ENCODE results near the gene HMBS. TPM values are rescaled to one million over a fixed set of nuclear protein-coding genes. Genes with fewer than 3 reads are reported as not detected.

HMBS gene
- total and polyA plus RNA-seq, 2 of the 8 experiments (the other 6 are each of a cell fraction or from before 2014, with no cell fraction given), result 69.3 to 109 TPM

DNA sequence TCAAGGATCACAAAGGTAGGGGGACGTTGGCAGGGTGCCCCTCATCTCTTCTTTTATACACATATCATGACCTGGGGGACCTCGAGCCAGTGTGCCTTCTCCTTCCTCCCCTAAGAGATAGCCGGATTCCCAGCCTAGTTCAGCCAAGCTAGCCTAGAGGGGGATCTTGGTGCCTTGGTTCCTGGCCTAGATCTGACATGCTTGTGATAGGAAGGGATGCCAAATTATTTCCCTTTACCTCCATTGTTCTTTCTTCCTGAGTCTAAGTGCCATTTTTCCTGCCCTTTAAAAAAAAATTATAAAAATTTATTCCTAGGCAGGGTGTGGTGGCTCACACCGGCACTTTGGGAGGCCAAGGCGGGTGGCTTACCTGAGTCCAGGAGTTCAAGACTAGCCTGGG is 29.7 kb downstream of the HMBS start:
- H2BK120ac ChIP-seq (replicated peaks; ENCODE audit: low read depth, low read length), result no peak overlapping the region
- no peak overlapping the region for H3K4me3 ChIP-seq (ENCODE audit: extremely low read depth in 1 of 4, insufficient read depth in 2 of 4, low read depth in 3 of 4, low read length in 4 of 4)
- no peak for FAIRE-seq
- H2AK5ac ChIP-seq (ENCODE audit: low read depth, low read length), result no peak overlapping the region
- no peak overlapping the region for H4K8ac ChIP-seq (ENCODE audit: extremely low read depth, insufficient read depth, low read length)
- no peaks in the 10 kb centered on the region; the same call in 1 of the 2 replicates for H3K79me1 ChIP-seq (ENCODE audit: low read depth, low read length)
- no peak overlapping the region for H2BK15ac ChIP-seq (ENCODE audit: low read length)
- WGBS, 2 experiments (ENCODE audit: extremely low coverage in 1 of 2, insufficient coverage in 1 of 2, insufficient read length in 1 of 2, insufficient replicate concordance in 2 of 2, low coverage in 1 of 2, low lambda C conversion rate in 2 of 2, missing lambda C conversion rate in 1 of 2), result 93% methylated on average over 5 of the region's 5 CpGs; no CpG with 5 or more reads in 1 of the 2 experiments
- H3K79me2 ChIP-seq (ENCODE audit: control insufficient read depth in 1 of 2, insufficient read depth in 2 of 2, low read length in 2 of 2), result no peaks in the 10 kb centered on the region
- H3K27ac ChIP-seq (ENCODE audit: low read depth, low read length), result no peak overlapping the region
- ChIA-PET POLR2A (ENCODE audit: partially characterized antibody) (interaction anchor here (2.1 to 10.6 kb wide), 2 partner anchors 19 to 20 kb away, joined by 14 to 139 read pairs; a partner anchor contains a TSS), CTCF (ENCODE audit: partially characterized antibody) (interaction anchor here (0.7 to 1.2 kb wide), 3 partner anchors 15 to 135 kb away, joined by 3 read pairs; no protein-coding TSS in a partner anchor)
- H3K23me2 ChIP-seq (ENCODE audit: low read depth, low read length), result no peaks in the 10 kb centered on the region
- H2BK5ac ChIP-seq (ENCODE audit: low read depth, low read length), result no peak overlapping the region
- DNase-seq (ENCODE audit: low read depth in 1 of 2, low spot score in 2 of 2), result no peak
- H3K56ac ChIP-seq (replicated peaks; ENCODE audit: insufficient read length, low read depth, low read length), result no peak overlapping the region
- H2BK12ac ChIP-seq (ENCODE audit: low read depth, low read length), result no peak overlapping the region
- no peak overlapping the region for H3K14ac ChIP-seq (ENCODE audit: insufficient read length)
- H3K18ac ChIP-seq (ENCODE audit: extremely low read depth, low read length), result no peak overlapping the region
- no peak overlapping the region for H4K5ac ChIP-seq (ENCODE audit: insufficient read length, low read depth, low read length)
- no peaks in the 10 kb centered on the region for H3K9me3 ChIP-seq (ENCODE audit: insufficient read depth in 2 of 2, low read depth in 1 of 2, low read length in 1 of 2)
- no peak overlapping the region for H3K4me2 ChIP-seq (ENCODE audit: insufficient read depth in 1 of 2, low read depth in 2 of 2, low read length in 2 of 2)
- H3K4ac ChIP-seq (replicated peaks; ENCODE audit: insufficient read length, low read depth, low read length), result no peak overlapping the region
- no peak overlapping the region for H2AFZ ChIP-seq (ENCODE audit: low read length)
- no peak overlapping the region for H3K23ac ChIP-seq (ENCODE audit: insufficient read length)
- no peak overlapping the region for H2BK20ac ChIP-seq (ENCODE audit: low read length)
- H3K27me3 ChIP-seq (replicated peaks in 1 of 4; ENCODE audit: control insufficient read depth in 3 of 4, extremely low read depth in 1 of 4, insufficient read depth in 3 of 4, low read length in 3 of 4), result no peaks in the 10 kb centered on the region
- no peak overlapping the region for H4K91ac ChIP-seq (replicated peaks; ENCODE audit: insufficient read length, low read length)
- H4K20me1 ChIP-seq (replicated peaks in 1 of 2; ENCODE audit: control insufficient read depth in 1 of 2, insufficient read depth in 2 of 2, low read length in 2 of 2), result no peaks in the 10 kb centered on the region
- H3K4me1 ChIP-seq (replicated peaks in 1 of 4; ENCODE audit: control insufficient read depth in 3 of 4, insufficient read depth in 4 of 4, low read length in 3 of 4), result peaks cover 0 to 4% (median 0%) of the 10 kb centered on the region in 4 experiments; a peak in 1 of 7 replicates
- no peaks in the 10 kb centered on the region; a peak in 1 of 8 replicates for H3K36me3 ChIP-seq (ENCODE audit: control insufficient read depth in 2 of 4, insufficient read depth in 4 of 4, low read length in 3 of 4)
- no peak overlapping the region for H3K9ac ChIP-seq (replicated peaks in 1 of 4; ENCODE audit: extremely low read depth in 1 of 4, low read depth in 3 of 4, low read length in 3 of 4)
- no peak for TF ChIP-seq GABPA (IDR thresholded peaks at IDR 0.05; ENCODE audit: borderline replicate concordance, insufficient read depth, low read length)
- TF ChIP-seq, protein P1, sequence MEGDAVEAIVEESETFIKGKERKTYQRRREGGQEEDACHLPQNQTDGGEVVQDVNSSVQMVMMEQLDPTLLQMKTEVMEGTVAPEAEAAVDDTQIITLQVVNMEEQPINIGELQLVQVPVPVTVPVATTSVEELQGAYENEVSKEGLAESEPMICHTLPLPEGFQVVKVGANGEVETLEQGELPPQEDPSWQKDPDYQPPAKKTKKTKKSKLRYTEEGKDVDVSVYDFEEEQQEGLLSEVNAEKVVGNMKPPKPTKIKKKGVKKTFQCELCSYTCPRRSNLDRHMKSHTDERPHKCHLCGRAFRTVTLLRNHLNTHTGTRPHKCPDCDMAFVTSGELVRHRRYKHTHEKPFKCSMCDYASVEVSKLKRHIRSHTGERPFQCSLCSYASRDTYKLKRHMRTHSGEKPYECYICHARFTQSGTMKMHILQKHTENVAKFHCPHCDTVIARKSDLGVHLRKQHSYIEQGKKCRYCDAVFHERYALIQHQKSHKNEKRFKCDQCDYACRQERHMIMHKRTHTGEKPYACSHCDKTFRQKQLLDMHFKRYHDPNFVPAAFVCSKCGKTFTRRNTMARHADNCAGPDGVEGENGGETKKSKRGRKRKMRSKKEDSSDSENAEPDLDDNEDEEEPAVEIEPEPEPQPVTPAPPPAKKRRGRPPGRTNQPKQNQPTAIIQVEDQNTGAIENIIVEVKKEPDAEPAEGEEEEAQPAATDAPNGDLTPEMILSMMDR (IDR thresholded peaks at IDR 0.05; ENCODE audit: control extremely low read depth in 1 of 3, insufficient read depth in 1 of 3, low read depth in 1 of 3, low read length in 3 of 3), result no peak
- TF ChIP-seq ZNF274 (IDR thresholded peaks at IDR 0.05; ENCODE audit: borderline replicate concordance, extremely low read depth, low read length), result no peak
- no peak for TF ChIP-seq HDAC2 (IDR thresholded peaks at IDR 0.05; ENCODE audit: borderline replicate concordance in 1 of 2, low read depth in 2 of 2, low read length in 2 of 2)
- no peak for TF ChIP-seq BRCA1 (IDR thresholded peaks at IDR 0.05; ENCODE audit: low read depth, low read length)
- no peak for TF ChIP-seq TEAD4 (IDR thresholded peaks at IDR 0.05; ENCODE audit: low read depth, low read length)
- TF ChIP-seq JUN (IDR thresholded peaks at IDR 0.05; ENCODE audit: low read depth, low read length), result no peak
- no peak for TF ChIP-seq E2F6 (IDR thresholded peaks at IDR 0.05)
- TF ChIP-seq SRF (IDR thresholded peaks at IDR 0.05; ENCODE audit: low read depth, low read length), result no peak
- no peak for TF ChIP-seq SP1 (IDR thresholded peaks at IDR 0.05; ENCODE audit: low read depth, low read length)
- TF ChIP-seq KDM1A (IDR thresholded peaks at IDR 0.05; ENCODE audit: borderline replicate concordance, low read length), result no peak
